ENCODE results near the gene ALAS1.

DNA sequence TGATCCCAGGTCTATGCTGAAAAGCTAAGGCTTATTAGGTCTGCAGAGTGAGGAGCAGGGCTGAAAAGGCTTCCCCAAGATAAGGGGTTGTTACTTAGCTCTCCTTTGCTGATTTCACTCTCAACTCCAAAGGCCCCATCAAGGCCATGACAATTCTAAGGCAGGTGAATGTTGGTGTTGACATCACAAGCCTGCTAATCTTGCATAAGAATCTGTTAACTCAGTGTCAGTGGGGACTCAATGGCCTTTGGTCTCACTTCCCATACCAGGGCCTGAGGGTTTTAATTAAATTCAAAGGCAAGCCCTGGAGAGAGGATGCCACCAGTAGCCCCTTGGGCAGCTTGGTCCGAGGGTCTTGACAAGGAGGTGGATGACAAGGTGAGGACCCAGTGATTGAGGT, 9.4 kb upstream of the ALAS1 start:
- TF ChIP-seq SUZ12 (IDR thresholded peaks at IDR 0.05; ENCODE audit: extremely low read depth, insufficient read depth, insufficient read length) (no peak), YY1 (IDR thresholded peaks at IDR 0.05; ENCODE audit: insufficient read depth, insufficient read length) (no peak)

Measured in NT2/D1 (cell line).